HepG2 (cell line): ENCODE data around the gene AEBP1. TPM values are rescaled to one million over a fixed set of nuclear protein-coding genes. Genes with fewer than 3 reads are reported as not detected.
A peak's percentile ranks its signal among the peaks of the same experiment; 100 is the strongest.

ENCODE experiments used
- DNMT3B ChIP-seq: conservative IDR thresholded peaks from 2 replicates; pipeline ENCODE4 v1.6.1; 2016; ENCODE audit warnings: missing biosample characterization, control low read depth
- ETV5 ChIP-seq: IDR thresholded peaks from 2 replicates; pipeline ENCODE4 v1.6.1; 2018; ENCODE audit warnings: missing biosample characterization, missing genetic modification reagents, inconsistent platforms, borderline replicate concordance
- FOXA3 ChIP-seq: IDR thresholded peaks from 2 replicates; pipeline ENCODE4 v1.6.1; 2016; ENCODE audit warnings: missing genetic modification reagents, missing compliant biosample characterization
- GABPB1 ChIP-seq: IDR thresholded peaks from 2 replicates; pipeline ENCODE4 v1.6.1; 2016; ENCODE audit warnings: mild to moderate bottlenecking, missing genetic modification reagents, moderate library complexity, missing compliant biosample characterization
- GZF1 ChIP-seq: sonication (generic); formaldehyde crosslinking; IDR thresholded peaks from 2 replicates; pipeline ENCODE4 v1.5.1; 2020; ENCODE audit warnings: mild to moderate bottlenecking, missing genetic modification reagents
- HCFC1 ChIP-seq: fragments of 150-350 bp; IDR thresholded peaks from 2 replicates; pipeline ENCODE4 v1.6.1; 2014; ENCODE audit warnings: low read depth, low read length
- MED1 ChIP-seq: sonication (generic); formaldehyde crosslinking; IDR thresholded peaks from 2 replicates; pipeline ENCODE4 v1.4.0; 2020; ENCODE audit warnings: missing genetic modification reagents
- MYPOP ChIP-seq: sonication (generic); formaldehyde crosslinking; IDR thresholded peaks from 2 replicates; pipeline ENCODE4 v1.8.1; 2023; ENCODE audit warnings: mild to moderate bottlenecking, moderate library complexity, missing genetic modification reagents
- NAIF1 ChIP-seq: sonication (generic); formaldehyde crosslinking; IDR thresholded peaks from 2 replicates; pipeline ENCODE4 v1.5.0; 2020; ENCODE audit warnings: mild to moderate bottlenecking, missing genetic modification reagents, borderline replicate concordance
- RBAK ChIP-seq: sonication (generic); formaldehyde crosslinking; IDR thresholded peaks from 2 replicates; pipeline ENCODE4 v1.5.1; 2020; ENCODE audit warnings: mild to moderate bottlenecking, missing genetic modification reagents
- RFX5 ChIP-seq: IDR thresholded peaks from 2 replicates; pipeline ENCODE4 v1.6.1; 2011; ENCODE audit warnings: low read depth, low read length, improper control_type of control experiment
- RORA ChIP-seq: sonication (generic); formaldehyde crosslinking; IDR thresholded peaks from 2 replicates; pipeline ENCODE4 v1.5.0; 2020; ENCODE audit warnings: mild to moderate bottlenecking, missing genetic modification reagents, moderate library complexity
- SPEN ChIP-seq: sonication (generic); formaldehyde crosslinking; IDR thresholded peaks from 2 replicates; pipeline ENCODE4 v1.5.1; 2020; ENCODE audit warnings: low read depth, mild to moderate bottlenecking, missing genetic modification reagents
- TOE1 ChIP-seq: sonication (generic); formaldehyde crosslinking; IDR thresholded peaks from 2 replicates; pipeline ENCODE4 v1.4.0; 2020; ENCODE audit warnings: mild to moderate bottlenecking, missing genetic modification reagents
- ZC3H13 ChIP-seq: sonication (generic); formaldehyde crosslinking; IDR thresholded peaks from 2 replicates; pipeline ENCODE4 v1.8.1; 2023; ENCODE audit warnings: mild to moderate bottlenecking, missing genetic modification reagents, moderate library complexity
- ZFP41 ChIP-seq: sonication (generic); formaldehyde crosslinking; IDR thresholded peaks from 2 replicates; pipeline ENCODE4 v1.4.0; 2020; ENCODE audit warnings: mild to moderate bottlenecking, missing genetic modification reagents, borderline replicate concordance
- ZFX ChIP-seq: sonication (generic); formaldehyde crosslinking; IDR thresholded peaks from 2 replicates; pipeline ENCODE4 v1.4.0; 2020; ENCODE audit warnings: mild to moderate bottlenecking, low read depth, missing genetic modification reagents, moderate library complexity
- ZNF101 ChIP-seq: sonication (generic); formaldehyde crosslinking; IDR thresholded peaks from 2 replicates; pipeline ENCODE4 v1.4.0; 2020; ENCODE audit warnings: mild to moderate bottlenecking, low read depth, missing genetic modification reagents, borderline replicate concordance
- ZNF225 ChIP-seq: sonication (generic); formaldehyde crosslinking; IDR thresholded peaks from 2 replicates; pipeline ENCODE4 v1.4.0; 2020; ENCODE audit warnings: mild to moderate bottlenecking, missing genetic modification reagents
- ZNF577 ChIP-seq: sonication (generic); formaldehyde crosslinking; IDR thresholded peaks from 2 replicates; pipeline ENCODE4 v1.4.0; 2020; ENCODE audit warnings: mild to moderate bottlenecking, low read depth, missing genetic modification reagents, borderline replicate concordance
- ZNF7 ChIP-seq: IDR thresholded peaks from 2 replicates; pipeline ENCODE4 v1.6.1; 2016; ENCODE audit warnings: missing biosample characterization, missing genetic modification reagents
- ZNF749 ChIP-seq: sonication (generic); formaldehyde crosslinking; IDR thresholded peaks from 2 replicates; pipeline ENCODE4 v1.8.0; 2022; ENCODE audit warnings: mild to moderate bottlenecking, missing genetic modification reagents, moderate library complexity, borderline replicate concordance
- polyA plus RNA-seq, 8 experiments: library from polyadenylated mRNA; depleted of rRNA in 3 of 8; stranded (reverse) in 7 of 8; unstranded in 1 of 8; fragments of >200 nt; fragmentation: Illumina TruSeq in 4 of 8; extraction: Trizol in 4 of 8; gene quantifications; 2 replicates each; pipeline versions ENCODE4 v1.2.1 to v1.2.3, GENCODE V29; 2011 to 2016; ENCODE audit warnings: low read depth in 4 of 8, missing spikeins in 1 of 8, mixed read lengths in 1 of 8; ENCODE audit not compliant: insufficient read depth in 1 of 8
- total RNA-seq, 5 experiments: library from RNA; depleted of rRNA; stranded (reverse); fragments of >200 nt; fragmentation: Illumina TruSeq; extraction: Trizol; gene quantifications; 2 replicates each; pipeline ENCODE4 v1.2.3, GENCODE V29; 2016; ENCODE audit warnings: low read depth in 1 of 5
- TF ChIP-seq, protein P1 (sequence below): IDR thresholded peaks from 2 replicates; pipeline ENCODE4 v1.6.1; 2016; ENCODE audit warnings: missing compliant biosample characterization, missing genetic modification reagents, borderline replicate concordance
- TF ChIP-seq, protein P2 (sequence below): sonication (generic); formaldehyde crosslinking; IDR thresholded peaks from 2 replicates; pipeline ENCODE4 v1.4.0; 2020; ENCODE audit warnings: missing genetic modification reagents
- TF ChIP-seq, protein P3 (sequence below): sonication (generic); formaldehyde crosslinking; IDR thresholded peaks from 2 replicates; pipeline ENCODE4 v1.4.0; 2020; ENCODE audit warnings: missing genetic modification reagents

Gene AEBP1
- total and polyA plus RNA-seq, 2 of the 13 experiments (the other 11 are each of a cell fraction or from before 2014, with no cell fraction given), result 0.22 to 0.55 TPM

GRCh38 chr7:44123190-44124003 lies 19.3 kb downstream of the AEBP1 start, which contains the start of gene POLD2 (continued):
- TF ChIP-seq MYPOP, result peak; percentile 87; the same call in 1 of the 2 replicates
- TF ChIP-seq, protein P1, sequence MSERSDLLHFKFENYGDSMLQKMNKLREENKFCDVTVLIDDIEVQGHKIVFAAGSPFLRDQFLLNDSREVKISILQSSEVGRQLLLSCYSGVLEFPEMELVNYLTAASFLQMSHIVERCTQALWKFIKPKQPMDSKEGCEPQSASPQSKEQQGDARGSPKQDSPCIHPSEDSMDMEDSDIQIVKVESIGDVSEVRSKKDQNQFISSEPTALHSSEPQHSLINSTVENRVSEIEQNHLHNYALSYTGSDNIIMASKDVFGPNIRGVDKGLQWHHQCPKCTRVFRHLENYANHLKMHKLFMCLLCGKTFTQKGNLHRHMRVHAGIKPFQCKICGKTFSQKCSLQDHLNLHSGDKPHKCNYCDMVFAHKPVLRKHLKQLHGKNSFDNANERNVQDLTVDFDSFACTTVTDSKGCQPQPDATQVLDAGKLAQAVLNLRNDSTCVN (CRISPR knock-in tag), result no peak; the same call in 1 of the 2 replicates
- no peak for TF ChIP-seq ZNF7 (CRISPR knock-in tag)
- no peak for TF ChIP-seq DNMT3B (CRISPR knock-in tag)
- no peak for TF ChIP-seq RBAK (CRISPR knock-in tag)
- TF ChIP-seq, protein P2, sequence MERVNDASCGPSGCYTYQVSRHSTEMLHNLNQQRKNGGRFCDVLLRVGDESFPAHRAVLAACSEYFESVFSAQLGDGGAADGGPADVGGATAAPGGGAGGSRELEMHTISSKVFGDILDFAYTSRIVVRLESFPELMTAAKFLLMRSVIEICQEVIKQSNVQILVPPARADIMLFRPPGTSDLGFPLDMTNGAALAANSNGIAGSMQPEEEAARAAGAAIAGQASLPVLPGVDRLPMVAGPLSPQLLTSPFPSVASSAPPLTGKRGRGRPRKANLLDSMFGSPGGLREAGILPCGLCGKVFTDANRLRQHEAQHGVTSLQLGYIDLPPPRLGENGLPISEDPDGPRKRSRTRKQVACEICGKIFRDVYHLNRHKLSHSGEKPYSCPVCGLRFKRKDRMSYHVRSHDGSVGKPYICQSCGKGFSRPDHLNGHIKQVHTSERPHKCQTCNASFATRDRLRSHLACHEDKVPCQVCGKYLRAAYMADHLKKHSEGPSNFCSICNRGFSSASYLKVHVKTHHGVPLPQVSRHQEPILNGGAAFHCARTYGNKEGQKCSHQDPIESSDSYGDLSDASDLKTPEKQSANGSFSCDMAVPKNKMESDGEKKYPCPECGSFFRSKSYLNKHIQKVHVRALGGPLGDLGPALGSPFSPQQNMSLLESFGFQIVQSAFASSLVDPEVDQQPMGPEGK (CRISPR knock-in tag), result peak; percentile 54
- no peak for TF ChIP-seq TOE1 (CRISPR knock-in tag)
- TF ChIP-seq ZNF101, result no peak
- TF ChIP-seq SPEN (CRISPR knock-in tag), result peak; percentile 38
- TF ChIP-seq MED1, result peak; percentile 43; the same call in 1 of the 2 replicates
- TF ChIP-seq ZNF577, result no peak
- TF ChIP-seq NAIF1 (CRISPR knock-in tag), result no peak; the same call in 1 of the 2 replicates
- TF ChIP-seq RORA, result no peak
- TF ChIP-seq GZF1, result no peak
- no peak; the same call in 1 of the 2 replicates for TF ChIP-seq ZNF225
- 0 out of 2 replicates have a peak, but pooled peaks have one; percentile 28 for TF ChIP-seq ETV5 (CRISPR knock-in tag)
- TF ChIP-seq ZFX (CRISPR knock-in tag), result peak; percentile 95
- TF ChIP-seq, protein P3, sequence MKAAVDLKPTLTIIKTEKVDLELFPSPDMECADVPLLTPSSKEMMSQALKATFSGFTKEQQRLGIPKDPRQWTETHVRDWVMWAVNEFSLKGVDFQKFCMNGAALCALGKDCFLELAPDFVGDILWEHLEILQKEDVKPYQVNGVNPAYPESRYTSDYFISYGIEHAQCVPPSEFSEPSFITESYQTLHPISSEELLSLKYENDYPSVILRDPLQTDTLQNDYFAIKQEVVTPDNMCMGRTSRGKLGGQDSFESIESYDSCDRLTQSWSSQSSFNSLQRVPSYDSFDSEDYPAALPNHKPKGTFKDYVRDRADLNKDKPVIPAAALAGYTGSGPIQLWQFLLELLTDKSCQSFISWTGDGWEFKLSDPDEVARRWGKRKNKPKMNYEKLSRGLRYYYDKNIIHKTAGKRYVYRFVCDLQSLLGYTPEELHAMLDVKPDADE (CRISPR knock-in tag), result no peak
- no peak for TF ChIP-seq FOXA3 (CRISPR knock-in tag)
- TF ChIP-seq ZC3H13 (CRISPR knock-in tag), result no peak; the same call in 1 of the 2 replicates
- TF ChIP-seq GABPB1 (CRISPR knock-in tag), result peak; percentile 74; the same call in 1 of the 2 replicates
- TF ChIP-seq ZFP41 (CRISPR knock-in tag), result peak; percentile 66; the same call in 1 of the 2 replicates
- peak; percentile 82 for TF ChIP-seq ZNF749 (CRISPR knock-in tag)
- peak; percentile 94 for TF ChIP-seq RFX5
- no peak for TF ChIP-seq HCFC1
